ENCODE measurements around the gene TRIM51G.
"Not testable (repeated sequence)": the region's sequence is repeated elsewhere in the genome, so short reads cannot be mapped to it uniquely, and the experiment has no call there.

- not testable (repeated sequence) for TF ChIP-seq CTCF (IDR thresholded peaks at IDR 0.05 in 8 of 11, conservative IDR thresholded peaks at IDR 0.05 in 3 of 11); POLR2AphosphoS5 (IDR thresholded peaks at IDR 0.05)
Observed at GRCh38 chr11:48945796-48946195, 37.9 kb downstream of the TRIM51G start.
